Measurements from ENCODE around the gene WDR59. TPM values are rescaled to one million over a fixed set of nuclear protein-coding genes. Genes with fewer than 3 reads are reported as not detected.

Gene WDR59
- total and polyA plus RNA-seq, 2 donors (not counting 1 experiment from before 2014, with no cell fraction given) = 52.6 to 127 TPM

GRCh38 chr16:74836111-74836671 lies 148.7 kb downstream of the WDR59 start:
- Histone ChIP-seq H3K27ac (ENCODE audit: low read length in 2 of 2) (no peak overlapping the region), H3K4me2 (replicated peaks; ENCODE audit: low read depth, low read length, poor library complexity, severe bottlenecking) (no peak overlapping the region), H4K20me1 (ENCODE audit: control insufficient read depth, insufficient read depth, low read length, poor library complexity, severe bottlenecking) (no peaks in the 10 kb centered on the region), H3K9ac (ENCODE audit: low read length) (no peak overlapping the region), H3K9me3 (ENCODE audit: control extremely low read depth in 1 of 3, control insufficient read depth in 2 of 3, insufficient read depth in 1 of 3, low read length in 2 of 3) (no peaks in the 10 kb centered on the region), H3K27me3 (replicated peaks in 1 of 4; ENCODE audit: control extremely low read depth in 1 of 4, control insufficient read depth in 3 of 4, insufficient read depth in 4 of 4, low read length in 3 of 4) (peaks cover 0 to 5% (median 0%) of the 10 kb centered on the region in 4 experiments), H3K4me3 (ENCODE audit: control extremely low read depth in 1 of 5, extremely low read depth in 1 of 5, insufficient read depth in 1 of 5, low read depth in 2 of 5, low read length in 4 of 5) (no peak overlapping the region), H3K79me2 (ENCODE audit: control insufficient read depth, insufficient read depth, low read length) (no peaks in the 10 kb centered on the region), H3K4me1 (ENCODE audit: control insufficient read depth in 2 of 2, insufficient read depth in 2 of 2, low read length in 2 of 2) (no peaks in the 10 kb centered on the region), H3K36me3 (replicated peaks in 1 of 2; ENCODE audit: control extremely low read depth in 1 of 2, control insufficient read depth in 1 of 2, extremely low read depth in 1 of 2, insufficient read depth in 2 of 2, low read length in 1 of 2) (no peaks in the 10 kb centered on the region), H2AFZ (ENCODE audit: insufficient read depth, low read depth, low read length, poor library complexity, severe bottlenecking) (no peak overlapping the region)
- ChIA-PET CTCF (no interaction called here), POLR2A (no interaction called here)
- 76% methylated on average over 5 of the region's 8 CpGs for WGBS (ENCODE audit: insufficient coverage)
- no peak overlapping the region for H3K27ac Mint-ChIP-seq
- intact Hi-C loops (cut with micrococcal nuclease) = no loop called here
- H3K4me3 Mint-ChIP-seq = no peak overlapping the region
- TF ChIP-seq CTCF (IDR thresholded peaks at IDR 0.05) (no peak), EZH2 (IDR thresholded peaks at IDR 0.05; ENCODE audit: borderline replicate concordance, insufficient read depth, low read depth, low read length, poor library complexity, severe bottlenecking) (no peak)
- H3K4me1 Mint-ChIP-seq = no peaks in the 10 kb centered on the region
- DNase-seq (no peak), ATAC-seq (ENCODE audit: low read depth) (no peak)
- no peaks in the 10 kb centered on the region for H3K9me3 Mint-ChIP-seq (ENCODE audit: insufficient read depth)
- H3K27me3 Mint-ChIP-seq = peaks cover 10% of the 10 kb centered on the region

- peaks cover 9% of the 10 kb centered on the region for H3K9me3 Mint-ChIP-seq (ENCODE audit: insufficient read depth)
- 92% methylated on average over 2 of the region's 5 CpGs for WGBS (ENCODE audit: insufficient coverage)
- no peak overlapping the region for H2AFZ ChIP-seq (ENCODE audit: insufficient read depth, low read depth, low read length, poor library complexity, severe bottlenecking)
- H3K36me3 ChIP-seq (replicated peaks in 1 of 2; ENCODE audit: control extremely low read depth in 1 of 2, control insufficient read depth in 1 of 2, extremely low read depth in 1 of 2, insufficient read depth in 2 of 2, low read length in 1 of 2) = no peaks in the 10 kb centered on the region
- peaks cover 20% of the 10 kb centered on the region for H3K27me3 Mint-ChIP-seq
- H3K9me3 ChIP-seq (ENCODE audit: control extremely low read depth in 1 of 3, control insufficient read depth in 2 of 3, insufficient read depth in 1 of 3, low read length in 2 of 3) = peaks cover 0 to 13% (median 10%) of the 10 kb centered on the region in 3 donors
- no peak overlapping the region for H3K27ac Mint-ChIP-seq
- ChIA-PET POLR2A (no interaction called here), CTCF (interaction anchor here (0.8 kb wide), 1 partner anchor 19 kb away, joined by 3 read pairs; no protein-coding TSS in a partner anchor)
- no peak for TF ChIP-seq EZH2 (IDR thresholded peaks at IDR 0.05; ENCODE audit: borderline replicate concordance, insufficient read depth, low read depth, low read length, poor library complexity, severe bottlenecking)
- TF ChIP-seq CTCF (IDR thresholded peaks at IDR 0.05) = no peak
- no peak for ATAC-seq (ENCODE audit: low read depth)
- no peaks in the 10 kb centered on the region for H3K4me1 ChIP-seq (ENCODE audit: control insufficient read depth in 2 of 2, insufficient read depth in 2 of 2, low read length in 2 of 2)
- H3K27me3 ChIP-seq (replicated peaks in 1 of 4; ENCODE audit: control extremely low read depth in 1 of 4, control insufficient read depth in 3 of 4, insufficient read depth in 4 of 4, low read length in 3 of 4) = peaks cover 0 to 5% (median 0%) of the 10 kb centered on the region in 4 experiments
- no peaks in the 10 kb centered on the region for H3K79me2 ChIP-seq (ENCODE audit: control insufficient read depth, insufficient read depth, low read length)
- no peak overlapping the region for H3K27ac ChIP-seq (ENCODE audit: low read length in 2 of 2)
- H3K4me3 Mint-ChIP-seq = no peak overlapping the region
- no peak for DNase-seq
- no peak overlapping the region for H3K4me2 ChIP-seq (replicated peaks; ENCODE audit: low read depth, low read length, poor library complexity, severe bottlenecking)
- intact Hi-C loops (cut with micrococcal nuclease) = no loop called here
- no peaks in the 10 kb centered on the region for H4K20me1 ChIP-seq (ENCODE audit: control insufficient read depth, insufficient read depth, low read length, poor library complexity, severe bottlenecking)
- H3K4me1 Mint-ChIP-seq = no peaks in the 10 kb centered on the region
- H3K4me3 ChIP-seq (ENCODE audit: control extremely low read depth in 1 of 5, extremely low read depth in 1 of 5, insufficient read depth in 1 of 5, low read depth in 2 of 5, low read length in 4 of 5) = no peak overlapping the region
- H3K9ac ChIP-seq (ENCODE audit: low read length) = no peak overlapping the region
These were observed 152.7 kb downstream of the WDR59 start for GRCh38 chr16:74832228-74832627.
